ENCODE data around the gene SPATA31D3. TPM values are rescaled to one million over a fixed set of nuclear protein-coding genes. Genes with fewer than 3 reads are reported as not detected.

Gene SPATA31D3
- polyA plus RNA-seq, 2 of the 4 experiments (the other 2 are of a cell fraction), result not detected

Other genes starting within 250 kb of the SPATA31D3 start
- not detected in 2 replicates for gene SPATA31D4, start 15.1 kb upstream of the SPATA31D3 start, polyA plus RNA-seq (2011; rRNA removed)
- not detected in 3 replicates for gene SPATA31D4, start 15.1 kb upstream of the SPATA31D3 start, polyA plus RNA-seq (2017; fragmentation: RNase III; extraction: RNeasy Plus Mini Kit Qiagen cat#74134 plus additional on column Dnase treatment)
- not detected in 2 replicates for gene SPATA31D1, start 45.3 kb downstream of the SPATA31D3 start, polyA plus RNA-seq (2011; rRNA removed)
- gene SPATA31D1, start 45.3 kb downstream of the SPATA31D3 start, polyA plus RNA-seq (2017; fragmentation: RNase III; extraction: RNeasy Plus Mini Kit Qiagen cat#74134 plus additional on column Dnase treatment), result not detected in 3 replicates